Measurements from ENCODE around the gene GNB1.

The GNB1 gene

DNA sequence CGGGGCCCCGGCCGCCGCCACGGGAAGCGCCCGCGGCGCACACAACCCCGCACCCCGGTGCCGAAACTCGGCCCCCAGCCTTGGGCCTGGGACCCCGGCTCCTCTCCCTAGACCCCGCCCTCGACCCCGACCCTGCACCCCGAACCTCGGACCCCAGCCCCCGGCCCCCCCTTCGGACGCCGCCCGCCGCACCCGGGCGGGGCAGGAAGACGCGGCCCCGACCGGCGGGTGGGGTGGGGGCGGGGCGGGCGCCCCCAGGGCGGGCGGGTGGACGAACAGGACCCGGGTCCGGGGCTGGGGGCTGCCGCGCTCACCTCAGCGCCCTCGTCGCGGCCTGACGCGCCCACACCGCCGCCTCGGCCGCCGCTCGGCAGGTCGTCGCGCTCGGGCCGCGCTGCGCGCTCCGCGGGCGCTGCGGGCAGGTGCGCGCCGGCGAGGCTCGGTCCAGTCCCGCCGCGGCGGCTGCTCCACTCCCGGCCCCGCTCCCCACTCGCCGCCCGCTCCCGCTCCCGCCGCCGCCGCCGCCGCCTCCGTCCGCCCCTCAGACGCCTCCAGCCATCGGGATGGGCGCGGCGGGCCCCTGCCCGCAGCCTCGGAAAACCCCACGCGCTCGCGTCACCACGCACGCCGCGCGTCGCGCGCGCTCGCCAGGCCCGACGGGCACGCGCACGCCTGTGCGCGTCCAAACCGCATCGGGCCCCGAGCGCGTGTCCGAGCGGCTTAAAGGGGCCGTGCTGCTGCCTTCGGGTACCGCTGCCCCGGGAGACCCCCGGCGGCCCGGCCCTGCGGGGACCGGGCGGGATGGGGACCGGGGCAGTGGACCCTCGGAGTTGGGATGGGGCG is at the start of gene GNB1:
TSS of gene GNB1 (minus strand) at position 582 of the 843 bp plus-strand sequence. CDS start 65,634 bp downstream, outside the sequence.
- Histone ChIP-seq H2AFZ (ENCODE audit: low read depth, low read length, severe bottlenecking) (peak within 1 kb of the TSS; percentile 36), H3K9me2 (replicated peaks; ENCODE audit: insufficient read depth, low read length) (no peaks in the 10 kb centered on the region), H3K4me2 (ENCODE audit: low read depth, low read length, poor library complexity, severe bottlenecking) (peak within 1 kb of the TSS; percentile 97), H3K27ac (ENCODE audit: low read depth, low read length) (peak within 1 kb of the TSS; percentile 79), H3K27me3 (ENCODE audit: low read length) (no peaks in the 10 kb centered on the region), H3K9ac (ENCODE audit: low read length) (peak within 1 kb of the TSS; percentile 98), H3K9me3 (ENCODE audit: insufficient read depth, low read length) (no peaks in the 10 kb centered on the region), H4K20me1 (ENCODE audit: low read depth, low read length) (peaks cover 28% of the 10 kb centered on the region), H3K79me2 (ENCODE audit: insufficient read depth, low read length) (peaks cover 45% of the 10 kb centered on the region), H3K4me3 (ENCODE audit: insufficient read depth, low read length, poor library complexity, severe bottlenecking) (peak within 1 kb of the TSS; percentile 92), H3K36me3 (ENCODE audit: low read length) (no peaks in the 10 kb centered on the region), H3F3A (ENCODE audit: insufficient read depth) (peaks cover 18% of the 10 kb centered on the region)
- TF ChIP-seq, protein P1, sequence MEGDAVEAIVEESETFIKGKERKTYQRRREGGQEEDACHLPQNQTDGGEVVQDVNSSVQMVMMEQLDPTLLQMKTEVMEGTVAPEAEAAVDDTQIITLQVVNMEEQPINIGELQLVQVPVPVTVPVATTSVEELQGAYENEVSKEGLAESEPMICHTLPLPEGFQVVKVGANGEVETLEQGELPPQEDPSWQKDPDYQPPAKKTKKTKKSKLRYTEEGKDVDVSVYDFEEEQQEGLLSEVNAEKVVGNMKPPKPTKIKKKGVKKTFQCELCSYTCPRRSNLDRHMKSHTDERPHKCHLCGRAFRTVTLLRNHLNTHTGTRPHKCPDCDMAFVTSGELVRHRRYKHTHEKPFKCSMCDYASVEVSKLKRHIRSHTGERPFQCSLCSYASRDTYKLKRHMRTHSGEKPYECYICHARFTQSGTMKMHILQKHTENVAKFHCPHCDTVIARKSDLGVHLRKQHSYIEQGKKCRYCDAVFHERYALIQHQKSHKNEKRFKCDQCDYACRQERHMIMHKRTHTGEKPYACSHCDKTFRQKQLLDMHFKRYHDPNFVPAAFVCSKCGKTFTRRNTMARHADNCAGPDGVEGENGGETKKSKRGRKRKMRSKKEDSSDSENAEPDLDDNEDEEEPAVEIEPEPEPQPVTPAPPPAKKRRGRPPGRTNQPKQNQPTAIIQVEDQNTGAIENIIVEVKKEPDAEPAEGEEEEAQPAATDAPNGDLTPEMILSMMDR (IDR thresholded peaks at IDR 0.05; ENCODE audit: insufficient read depth, low read length, poor library complexity, severe bottlenecking), result no peak
- no peak for TF ChIP-seq EZH2phosphoT487 (conservative IDR thresholded peaks at IDR 0.05; ENCODE audit: low read length)

DNA sequence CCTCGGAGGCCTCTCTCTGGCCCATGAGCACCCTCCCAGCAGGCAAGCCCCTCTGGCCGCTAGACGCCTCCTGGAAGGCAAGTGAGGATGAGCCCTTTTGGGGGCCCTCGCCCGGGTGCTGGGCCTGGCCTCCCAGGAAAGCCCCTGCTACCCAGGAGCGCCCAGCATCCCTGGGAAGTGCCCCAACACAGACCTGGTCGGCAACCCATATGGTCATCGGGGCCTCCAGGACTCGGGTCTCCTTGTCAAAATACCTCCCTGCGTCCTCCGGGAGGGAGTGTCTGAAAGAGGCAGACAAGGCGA is 49.2 kb upstream of the GNB1 start:
- H3K9me3 ChIP-seq (ENCODE audit: insufficient read depth, low read length), result no peaks in the 10 kb centered on the region
- H3K36me3 ChIP-seq (ENCODE audit: low read length), result no peaks in the 10 kb centered on the region
- no peak overlapping the region for H3K4me2 ChIP-seq (ENCODE audit: low read depth, low read length, poor library complexity, severe bottlenecking)
- no peak overlapping the region for H3K4me3 ChIP-seq (ENCODE audit: insufficient read depth, low read length, poor library complexity, severe bottlenecking)
- H3K27ac ChIP-seq (ENCODE audit: low read depth, low read length), result no peak overlapping the region
- no peak for TF ChIP-seq EZH2phosphoT487 (conservative IDR thresholded peaks at IDR 0.05; ENCODE audit: low read length)
- TF ChIP-seq, protein P1 (IDR thresholded peaks at IDR 0.05; ENCODE audit: insufficient read depth, low read length, poor library complexity, severe bottlenecking), result no peak
- H3K79me2 ChIP-seq (ENCODE audit: insufficient read depth, low read length), result no peaks in the 10 kb centered on the region
- no peak overlapping the region for H3K9ac ChIP-seq (ENCODE audit: low read length)
- no peak overlapping the region for H2AFZ ChIP-seq (ENCODE audit: low read depth, low read length, severe bottlenecking)
- no peaks in the 10 kb centered on the region for H4K20me1 ChIP-seq (ENCODE audit: low read depth, low read length)
- H3K9me2 ChIP-seq (replicated peaks; ENCODE audit: insufficient read depth, low read length), result no peaks in the 10 kb centered on the region
- no peaks in the 10 kb centered on the region for H3K27me3 ChIP-seq (ENCODE audit: low read length)
- no peaks in the 10 kb centered on the region for H3F3A ChIP-seq (ENCODE audit: insufficient read depth)

DNA sequence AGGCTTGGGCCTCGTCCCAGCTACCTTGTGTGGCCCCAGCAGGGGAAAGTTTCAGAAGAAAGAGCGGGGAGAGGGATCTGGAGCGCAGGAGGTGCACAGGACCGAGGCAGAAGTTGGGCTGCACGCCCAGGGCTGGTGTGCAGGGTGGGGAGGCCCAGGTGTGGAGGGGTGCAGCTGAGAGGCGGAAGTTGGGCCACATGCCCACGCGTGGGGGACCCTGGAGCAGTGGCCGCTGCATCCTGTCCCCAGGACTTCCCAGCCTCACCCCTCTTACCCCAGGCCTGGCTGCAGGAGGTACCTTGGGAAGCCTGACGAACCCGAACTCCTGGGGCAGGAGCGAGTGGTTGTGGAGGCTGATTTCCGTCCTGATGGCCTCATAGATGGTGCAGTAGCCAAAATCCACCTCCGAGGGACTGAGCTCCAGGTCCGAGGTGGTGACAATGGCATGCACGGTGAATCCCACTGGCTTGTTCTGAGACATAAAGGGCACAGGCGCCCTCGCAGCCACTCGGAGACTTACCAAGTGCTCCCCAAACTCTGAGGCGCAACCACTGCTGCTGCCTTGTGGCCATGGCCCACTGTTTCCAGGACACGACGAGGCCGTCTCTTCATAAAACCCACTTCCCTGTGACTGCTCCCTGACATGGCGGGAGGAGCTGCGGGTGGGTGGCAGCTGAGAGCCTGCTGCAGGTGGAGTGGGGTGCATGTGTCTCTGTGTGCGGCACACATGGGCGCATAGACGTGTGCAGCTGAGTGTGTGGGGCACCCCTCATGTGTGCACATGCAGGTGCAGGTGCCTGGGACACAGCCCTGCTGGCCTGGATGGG is 48.6 kb upstream of the GNB1 start:
- Histone ChIP-seq H3K9me3 (ENCODE audit: insufficient read depth, low read length) (peaks cover under 1% of the 10 kb centered on the region; the same call in 1 of the 2 replicates), H3F3A (ENCODE audit: insufficient read depth) (no peaks in the 10 kb centered on the region), H3K27ac (ENCODE audit: low read depth, low read length) (no peak overlapping the region), H3K9me2 (replicated peaks; ENCODE audit: insufficient read depth, low read length) (no peaks in the 10 kb centered on the region), H3K27me3 (ENCODE audit: low read length) (no peaks in the 10 kb centered on the region), H2AFZ (ENCODE audit: low read depth, low read length, severe bottlenecking) (no peak overlapping the region), H3K79me2 (ENCODE audit: insufficient read depth, low read length) (no peaks in the 10 kb centered on the region), H4K20me1 (ENCODE audit: low read depth, low read length) (no peaks in the 10 kb centered on the region), H3K36me3 (ENCODE audit: low read length) (no peaks in the 10 kb centered on the region), H3K9ac (ENCODE audit: low read length) (no peak overlapping the region), H3K4me3 (ENCODE audit: insufficient read depth, low read length, poor library complexity, severe bottlenecking) (no peak overlapping the region), H3K4me2 (ENCODE audit: low read depth, low read length, poor library complexity, severe bottlenecking) (no peak overlapping the region)
- TF ChIP-seq, protein P1 (IDR thresholded peaks at IDR 0.05; ENCODE audit: insufficient read depth, low read length, poor library complexity, severe bottlenecking), result no peak
- TF ChIP-seq EZH2phosphoT487 (conservative IDR thresholded peaks at IDR 0.05; ENCODE audit: low read length), result no peak

All from SU-DHL-6 (cell line).